T1000 (cell line): ENCODE measurements around the gene ADGRG6.
"Not testable (repeated sequence)": the region's sequence is repeated elsewhere in the genome, so short reads cannot be mapped to it uniquely, and the experiment has no call there.

Source experiments
- DNase-seq: peaks from one replicate; lab custom pipeline; 2025; ENCODE audit warnings: mixed read lengths; lab: John Stamatoyannopoulos, UW

Gene ADGRG6

GRCh38 chr6:142346166-142346565 is 44.4 kb downstream of the ADGRG6 start:
- DNase-seq, result not testable (repeated sequence)

GRCh38 chr6:142349215-142349823 is 47.5 kb downstream of the ADGRG6 start:
- no peak for DNase-seq

- no peak for DNase-seq
These were observed 48.5 kb downstream of the ADGRG6 start for GRCh38 chr6:142350309-142350708.

GRCh38 chr6:142353690-142354089 is 51.9 kb downstream of the ADGRG6 start:
- no peak for DNase-seq

GRCh38 chr6:142354650-142355049 is 52.8 kb downstream of the ADGRG6 start:
- no peak for DNase-seq

- no peak for DNase-seq
These were observed 53.8 kb downstream of the ADGRG6 start for GRCh38 chr6:142355520-142356174.

GRCh38 chr6:142356201-142356883 is 54.5 kb downstream of the ADGRG6 start:
- no peak for DNase-seq

GRCh38 chr6:142356884-142357225 is 55.0 kb downstream of the ADGRG6 start:
- no peak for DNase-seq

- DNase-seq, result no peak
These were observed 56.1 kb downstream of the ADGRG6 start for GRCh38 chr6:142357879-142358278.

GRCh38 chr6:142359271-142359960 is 57.6 kb downstream of the ADGRG6 start:
- no peak for DNase-seq

- DNase-seq, result no peak
These were observed 59.5 kb downstream of the ADGRG6 start for GRCh38 chr6:142361345-142361744.

GRCh38 chr6:142361779-142362750 is 60.3 kb downstream of the ADGRG6 start:
- DNase-seq, result no peak

GRCh38 chr6:142367061-142367460 is 65.3 kb downstream of the ADGRG6 start:
- no peak for DNase-seq

GRCh38 chr6:142367501-142368018 is 65.8 kb downstream of the ADGRG6 start:
- no peak for DNase-seq

- DNase-seq, result no peak
These were observed 67.5 kb downstream of the ADGRG6 start for GRCh38 chr6:142369266-142369665.

GRCh38 chr6:142372348-142372747 is 70.5 kb downstream of the ADGRG6 start:
- DNase-seq, result no peak

- no peak for DNase-seq
These were observed 71.7 kb downstream of the ADGRG6 start for GRCh38 chr6:142373268-142374090.

GRCh38 chr6:142374091-142374770 is 72.4 kb downstream of the ADGRG6 start:
- no peak for DNase-seq

GRCh38 chr6:142374965-142375733 is 73.3 kb downstream of the ADGRG6 start:
- no peak for DNase-seq
